HepG2 (cell line): ENCODE data around the gene PTPRF. TPM values are rescaled to one million over a fixed set of nuclear protein-coding genes. Genes with fewer than 3 reads are reported as not detected.
A peak's percentile ranks its signal among the peaks of the same experiment; 100 is the strongest.

Experiments used
- FOSL1 ChIP-seq: sonication (generic); formaldehyde crosslinking; IDR thresholded peaks from 2 replicates; pipeline ENCODE4 v1.9.0; 2021; ENCODE audit warnings: missing genetic modification reagents, borderline replicate concordance
- HNRNPL ChIP-seq: fragments of 200-400 bp; formaldehyde crosslinking; IDR thresholded peaks from 2 replicates; pipeline ENCODE4 v1.6.1; 2017; ENCODE audit warnings: mild to moderate bottlenecking, low read depth, low read length
- ISX ChIP-seq: sonication (generic); formaldehyde crosslinking; conservative IDR thresholded peaks from 2 replicates; pipeline ENCODE4 v1.5.0; 2020; ENCODE audit warnings: missing genetic modification reagents
- KDM6A ChIP-seq: IDR thresholded peaks from 2 replicates; pipeline ENCODE4 v1.6.1; 2016; ENCODE audit warnings: low read depth
- KLF13 ChIP-seq: sonication (generic); formaldehyde crosslinking; IDR thresholded peaks from 2 replicates; pipeline ENCODE4 v1.4.0; 2020; ENCODE audit warnings: mild to moderate bottlenecking, missing genetic modification reagents
- NFE2L1 ChIP-seq: sonication (generic); formaldehyde crosslinking; IDR thresholded peaks from 2 replicates; pipeline ENCODE4 v1.4.0; 2020; ENCODE audit warnings: missing genetic modification reagents, mild to moderate bottlenecking, borderline replicate concordance
- TAF1 ChIP-seq: sonication (generic); formaldehyde crosslinking; IDR thresholded peaks from 2 replicates; pipeline ENCODE4 v1.4.0; 2020; ENCODE audit warnings: missing genetic modification reagents
- TBX2 ChIP-seq: sonication (generic); formaldehyde crosslinking; IDR thresholded peaks from 2 replicates; pipeline ENCODE4 v1.5.0; 2020; ENCODE audit warnings: missing genetic modification reagents, mild to moderate bottlenecking, borderline replicate concordance
- ZKSCAN1 ChIP-seq: fragments of 150-350 bp; IDR thresholded peaks from 2 replicates; pipeline ENCODE4 v1.6.1; 2014; ENCODE audit warnings: low read length
- ZNF121 ChIP-seq: sonication (generic); formaldehyde crosslinking; IDR thresholded peaks from 2 replicates; pipeline ENCODE4 v1.5.0; 2020; ENCODE audit warnings: mild to moderate bottlenecking, missing genetic modification reagents
- ZNF230 ChIP-seq: sonication (generic); formaldehyde crosslinking; IDR thresholded peaks from 2 replicates; pipeline ENCODE4 v1.4.0; 2020; ENCODE audit warnings: mild to moderate bottlenecking, missing genetic modification reagents
- polyA plus RNA-seq, 8 experiments: library from polyadenylated mRNA; depleted of rRNA in 3 of 8; stranded (reverse) in 7 of 8; unstranded in 1 of 8; fragments of >200 nt; fragmentation: Illumina TruSeq in 4 of 8; extraction: Trizol in 4 of 8; gene quantifications; 2 replicates each; pipeline versions ENCODE4 v1.2.1 to v1.2.3, GENCODE V29; 2011 to 2016; ENCODE audit warnings: low read depth in 4 of 8, missing spikeins in 1 of 8, mixed read lengths in 1 of 8; ENCODE audit not compliant: insufficient read depth in 1 of 8
- total RNA-seq, 5 experiments: library from RNA; depleted of rRNA; stranded (reverse); fragments of >200 nt; fragmentation: Illumina TruSeq; extraction: Trizol; gene quantifications; 2 replicates each; pipeline ENCODE4 v1.2.3, GENCODE V29; 2016; ENCODE audit warnings: low read depth in 1 of 5
- TF ChIP-seq, protein P1 (sequence below), 2 experiments: fragments of 450-650 bp in 1 of 2; sonication (generic) in 1 of 2; formaldehyde crosslinking in 1 of 2; IDR thresholded peaks; 2 replicates each; pipeline versions ENCODE4 v1.6.1 to v1.8.0; 2016 to 2022; ENCODE audit warnings: antibody characterized with exemption in 1 of 2, mild to moderate bottlenecking in 1 of 2, missing genetic modification reagents in 1 of 2
- TF ChIP-seq, protein P2 (sequence below): sonication (generic); formaldehyde crosslinking; IDR thresholded peaks from 2 replicates; pipeline ENCODE4 v1.8.1; 2022; ENCODE audit warnings: low read depth, mild to moderate bottlenecking, missing genetic modification reagents
- TF ChIP-seq, protein P3 (sequence below): sonication (generic); formaldehyde crosslinking; IDR thresholded peaks from 2 replicates; pipeline ENCODE4 v1.8.1; 2022; ENCODE audit warnings: mild to moderate bottlenecking, missing genetic modification reagents
- TF ChIP-seq, protein P4 (sequence below): IDR thresholded peaks from 2 replicates; pipeline ENCODE4 v1.6.1; 2016; ENCODE audit warnings: mild to moderate bottlenecking

Gene PTPRF
- total and polyA plus RNA-seq, 2 of the 13 experiments (the other 11 are each of a cell fraction or from before 2014, with no cell fraction given) = 55.9 to 167 TPM

DNA sequence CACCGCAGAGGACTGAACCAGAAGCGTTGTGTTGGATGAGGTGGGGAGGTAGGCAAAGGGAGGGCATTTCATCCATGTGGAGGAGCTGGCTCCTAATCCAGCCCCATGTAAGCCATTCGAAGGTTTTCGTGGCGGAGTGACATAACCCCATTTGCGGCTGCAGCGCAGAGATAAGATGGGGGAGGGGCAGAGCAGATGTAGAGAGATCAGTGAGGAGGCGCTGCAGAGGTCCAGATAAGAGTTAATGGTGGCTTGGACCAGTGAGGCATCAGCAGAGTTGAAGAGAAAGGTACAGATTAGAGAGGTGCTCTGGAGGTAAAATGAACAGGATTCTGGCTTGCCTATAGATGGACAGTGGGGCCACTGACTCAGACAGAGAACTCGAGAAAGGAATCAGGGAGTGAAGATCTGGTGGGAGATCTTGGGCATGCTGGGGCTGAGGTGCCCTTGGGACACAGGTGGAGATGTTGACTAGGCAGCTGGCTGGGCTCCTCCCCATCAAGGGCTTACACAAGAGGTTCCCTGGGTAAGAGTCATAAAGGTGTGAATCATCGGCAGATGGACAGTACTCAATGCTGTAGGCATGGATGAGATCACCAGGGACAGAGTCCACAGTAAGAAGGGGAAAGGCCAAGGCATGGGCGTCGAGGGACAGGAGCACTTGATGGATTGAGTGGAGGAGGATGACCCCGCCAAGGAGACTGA lies 7.8 kb upstream of the PTPRF start (continued):
- TF ChIP-seq, protein P1, sequence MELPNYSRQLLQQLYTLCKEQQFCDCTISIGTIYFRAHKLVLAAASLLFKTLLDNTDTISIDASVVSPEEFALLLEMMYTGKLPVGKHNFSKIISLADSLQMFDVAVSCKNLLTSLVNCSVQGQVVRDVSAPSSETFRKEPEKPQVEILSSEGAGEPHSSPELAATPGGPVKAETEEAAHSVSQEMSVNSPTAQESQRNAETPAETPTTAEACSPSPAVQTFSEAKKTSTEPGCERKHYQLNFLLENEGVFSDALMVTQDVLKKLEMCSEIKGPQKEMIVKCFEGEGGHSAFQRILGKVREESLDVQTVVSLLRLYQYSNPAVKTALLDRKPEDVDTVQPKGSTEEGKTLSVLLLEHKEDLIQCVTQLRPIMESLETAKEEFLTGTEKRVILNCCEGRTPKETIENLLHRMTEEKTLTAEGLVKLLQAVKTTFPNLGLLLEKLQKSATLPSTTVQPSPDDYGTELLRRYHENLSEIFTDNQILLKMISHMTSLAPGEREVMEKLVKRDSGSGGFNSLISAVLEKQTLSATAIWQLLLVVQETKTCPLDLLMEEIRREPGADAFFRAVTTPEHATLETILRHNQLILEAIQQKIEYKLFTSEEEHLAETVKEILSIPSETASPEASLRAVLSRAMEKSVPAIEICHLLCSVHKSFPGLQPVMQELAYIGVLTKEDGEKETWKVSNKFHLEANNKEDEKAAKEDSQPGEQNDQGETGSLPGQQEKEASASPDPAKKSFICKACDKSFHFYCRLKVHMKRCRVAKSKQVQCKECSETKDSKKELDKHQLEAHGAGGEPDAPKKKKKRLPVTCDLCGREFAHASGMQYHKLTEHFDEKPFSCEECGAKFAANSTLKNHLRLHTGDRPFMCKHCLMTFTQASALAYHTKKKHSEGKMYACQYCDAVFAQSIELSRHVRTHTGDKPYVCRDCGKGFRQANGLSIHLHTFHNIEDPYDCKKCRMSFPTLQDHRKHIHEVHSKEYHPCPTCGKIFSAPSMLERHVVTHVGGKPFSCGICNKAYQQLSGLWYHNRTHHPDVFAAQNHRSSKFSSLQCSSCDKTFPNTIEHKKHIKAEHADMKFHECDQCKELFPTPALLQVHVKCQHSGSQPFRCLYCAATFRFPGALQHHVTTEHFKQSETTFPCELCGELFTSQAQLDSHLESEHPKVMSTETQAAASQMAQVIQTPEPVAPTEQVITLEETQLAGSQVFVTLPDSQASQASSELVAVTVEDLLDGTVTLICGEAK (IDR thresholded peaks at IDR 0.05) = no peak
- TF ChIP-seq, protein P1 (CRISPR knock-in tag; IDR thresholded peaks at IDR 0.05) = no peak; the same call in 1 of the 2 replicates
- no peak for TF ChIP-seq FOSL1 (CRISPR knock-in tag)
- TF ChIP-seq ZNF121 (CRISPR knock-in tag) = no peak
- no peak for TF ChIP-seq TAF1 (CRISPR knock-in tag)
- TF ChIP-seq, protein P2, sequence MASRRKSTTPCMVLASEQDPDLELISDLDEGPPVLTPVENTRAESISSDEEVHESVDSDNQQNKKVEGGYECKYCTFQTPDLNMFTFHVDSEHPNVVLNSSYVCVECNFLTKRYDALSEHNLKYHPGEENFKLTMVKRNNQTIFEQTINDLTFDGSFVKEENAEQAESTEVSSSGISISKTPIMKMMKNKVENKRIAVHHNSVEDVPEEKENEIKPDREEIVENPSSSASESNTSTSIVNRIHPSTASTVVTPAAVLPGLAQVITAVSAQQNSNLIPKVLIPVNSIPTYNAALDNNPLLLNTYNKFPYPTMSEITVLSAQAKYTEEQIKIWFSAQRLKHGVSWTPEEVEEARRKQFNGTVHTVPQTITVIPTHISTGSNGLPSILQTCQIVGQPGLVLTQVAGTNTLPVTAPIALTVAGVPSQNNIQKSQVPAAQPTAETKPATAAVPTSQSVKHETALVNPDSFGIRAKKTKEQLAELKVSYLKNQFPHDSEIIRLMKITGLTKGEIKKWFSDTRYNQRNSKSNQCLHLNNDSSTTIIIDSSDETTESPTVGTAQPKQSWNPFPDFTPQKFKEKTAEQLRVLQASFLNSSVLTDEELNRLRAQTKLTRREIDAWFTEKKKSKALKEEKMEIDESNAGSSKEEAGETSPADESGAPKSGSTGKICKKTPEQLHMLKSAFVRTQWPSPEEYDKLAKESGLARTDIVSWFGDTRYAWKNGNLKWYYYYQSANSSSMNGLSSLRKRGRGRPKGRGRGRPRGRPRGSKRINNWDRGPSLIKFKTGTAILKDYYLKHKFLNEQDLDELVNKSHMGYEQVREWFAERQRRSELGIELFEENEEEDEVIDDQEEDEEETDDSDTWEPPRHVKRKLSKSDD (CRISPR knock-in tag) = no peak
- TF ChIP-seq NFE2L1 (CRISPR knock-in tag) = no peak
- TF ChIP-seq ZKSCAN1 = no peak
- TF ChIP-seq ZNF230 = no peak
- TF ChIP-seq, protein P3, sequence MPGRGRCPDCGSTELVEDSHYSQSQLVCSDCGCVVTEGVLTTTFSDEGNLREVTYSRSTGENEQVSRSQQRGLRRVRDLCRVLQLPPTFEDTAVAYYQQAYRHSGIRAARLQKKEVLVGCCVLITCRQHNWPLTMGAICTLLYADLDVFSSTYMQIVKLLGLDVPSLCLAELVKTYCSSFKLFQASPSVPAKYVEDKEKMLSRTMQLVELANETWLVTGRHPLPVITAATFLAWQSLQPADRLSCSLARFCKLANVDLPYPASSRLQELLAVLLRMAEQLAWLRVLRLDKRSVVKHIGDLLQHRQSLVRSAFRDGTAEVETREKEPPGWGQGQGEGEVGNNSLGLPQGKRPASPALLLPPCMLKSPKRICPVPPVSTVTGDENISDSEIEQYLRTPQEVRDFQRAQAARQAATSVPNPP (CRISPR knock-in tag) = no peak
- TF ChIP-seq, protein P4, sequence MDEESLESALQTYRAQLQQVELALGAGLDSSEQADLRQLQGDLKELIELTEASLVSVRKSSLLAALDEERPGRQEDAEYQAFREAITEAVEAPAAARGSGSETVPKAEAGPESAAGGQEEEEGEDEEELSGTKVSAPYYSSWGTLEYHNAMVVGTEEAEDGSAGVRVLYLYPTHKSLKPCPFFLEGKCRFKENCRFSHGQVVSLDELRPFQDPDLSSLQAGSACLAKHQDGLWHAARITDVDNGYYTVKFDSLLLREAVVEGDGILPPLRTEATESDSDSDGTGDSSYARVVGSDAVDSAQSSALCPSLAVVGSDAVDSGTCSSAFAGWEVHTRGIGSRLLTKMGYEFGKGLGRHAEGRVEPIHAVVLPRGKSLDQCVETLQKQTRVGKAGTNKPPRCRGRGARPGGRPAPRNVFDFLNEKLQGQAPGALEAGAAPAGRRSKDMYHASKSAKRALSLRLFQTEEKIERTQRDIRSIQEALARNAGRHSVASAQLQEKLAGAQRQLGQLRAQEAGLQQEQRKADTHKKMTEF = peak; percentile 23; the same call in 1 of the 2 replicates
- TF ChIP-seq HNRNPL = no peak
- TF ChIP-seq KDM6A = no peak
- TF ChIP-seq ISX (CRISPR knock-in tag) = no peak
- no peak for TF ChIP-seq KLF13 (CRISPR knock-in tag)
- TF ChIP-seq TBX2 = peak; percentile 67
